HG02798 (cell line): ENCODE results near the gene PIAS4.

Source experiments
- ATAC-seq: cut with Tn5 transposase; IDR thresholded peaks from one replicate; pipeline ENCODE4 v1.9.1; 2021; ENCODE audit warnings: mild to moderate bottlenecking; ENCODE audit not compliant: unreplicated experiment, poor library complexity

PIAS4 gene

GRCh38 chr19:4016903-4017638, 9.5 kb downstream of the PIAS4 start:
- no peak for ATAC-seq

DNA sequence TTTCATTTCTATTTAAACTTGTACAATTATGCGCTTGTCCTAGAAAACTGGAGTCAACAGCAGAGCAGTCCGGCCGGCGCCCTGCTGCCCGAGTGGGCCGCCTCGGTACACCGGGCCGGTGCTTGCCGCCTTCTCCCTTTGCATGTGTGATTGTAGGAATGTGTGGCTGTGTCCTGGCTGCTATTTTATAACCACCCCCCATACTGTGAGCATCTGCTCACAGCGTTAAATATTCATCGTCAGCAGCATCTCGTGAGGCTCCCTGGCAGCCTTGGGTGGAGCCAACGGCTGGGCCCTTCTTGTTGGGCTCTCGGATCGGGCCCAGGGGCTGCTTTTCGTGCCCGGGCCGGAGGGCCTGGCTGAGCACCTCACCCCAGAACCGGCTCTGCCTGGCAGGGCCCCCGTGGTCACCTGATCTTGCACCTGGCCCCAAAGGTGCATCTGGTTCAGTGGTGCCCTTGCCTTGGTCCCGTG, 10.6 kb downstream of the PIAS4 start:
- no peak for ATAC-seq

DNA sequence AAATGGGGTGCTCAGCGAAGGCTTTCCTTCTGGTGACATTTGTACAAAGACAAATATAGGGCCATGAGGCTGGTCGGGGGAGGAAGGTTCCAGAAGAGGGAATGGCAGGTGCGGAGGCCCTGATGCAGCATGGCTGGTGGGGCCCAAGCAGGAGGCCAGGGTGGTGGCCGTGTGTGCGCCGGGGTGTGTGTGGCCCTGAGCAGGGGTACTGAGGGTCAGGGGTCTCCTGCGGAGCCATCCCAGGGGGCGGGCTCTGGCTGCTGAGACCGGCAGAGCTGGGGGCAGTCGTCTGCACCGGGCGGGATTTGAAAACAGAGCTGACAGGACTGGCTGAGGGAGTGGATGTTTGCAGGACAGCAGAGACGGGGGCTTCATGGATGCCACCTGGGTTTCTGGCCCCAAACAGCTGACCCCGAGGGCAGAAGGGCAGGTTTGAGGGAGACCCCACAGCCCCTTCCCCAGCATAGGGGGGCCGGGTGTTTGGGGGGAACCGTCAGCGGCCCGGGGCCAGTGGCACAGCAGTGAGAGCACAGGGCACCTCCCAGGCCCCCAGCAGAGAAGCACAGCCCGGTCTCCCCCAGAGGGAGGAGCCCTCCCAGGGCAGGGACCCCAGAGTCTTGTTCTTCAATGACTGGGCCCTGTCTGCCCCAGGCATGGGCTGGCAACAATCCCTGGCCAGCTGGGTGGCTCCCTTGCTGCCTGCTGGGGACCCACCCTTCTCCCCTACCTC, 11.4 kb downstream of the PIAS4 start:
- no peak for ATAC-seq

- no peak for ATAC-seq
Measured at GRCh38 chr19:4019578-4019977, 12.0 kb downstream of the PIAS4 start.

DNA sequence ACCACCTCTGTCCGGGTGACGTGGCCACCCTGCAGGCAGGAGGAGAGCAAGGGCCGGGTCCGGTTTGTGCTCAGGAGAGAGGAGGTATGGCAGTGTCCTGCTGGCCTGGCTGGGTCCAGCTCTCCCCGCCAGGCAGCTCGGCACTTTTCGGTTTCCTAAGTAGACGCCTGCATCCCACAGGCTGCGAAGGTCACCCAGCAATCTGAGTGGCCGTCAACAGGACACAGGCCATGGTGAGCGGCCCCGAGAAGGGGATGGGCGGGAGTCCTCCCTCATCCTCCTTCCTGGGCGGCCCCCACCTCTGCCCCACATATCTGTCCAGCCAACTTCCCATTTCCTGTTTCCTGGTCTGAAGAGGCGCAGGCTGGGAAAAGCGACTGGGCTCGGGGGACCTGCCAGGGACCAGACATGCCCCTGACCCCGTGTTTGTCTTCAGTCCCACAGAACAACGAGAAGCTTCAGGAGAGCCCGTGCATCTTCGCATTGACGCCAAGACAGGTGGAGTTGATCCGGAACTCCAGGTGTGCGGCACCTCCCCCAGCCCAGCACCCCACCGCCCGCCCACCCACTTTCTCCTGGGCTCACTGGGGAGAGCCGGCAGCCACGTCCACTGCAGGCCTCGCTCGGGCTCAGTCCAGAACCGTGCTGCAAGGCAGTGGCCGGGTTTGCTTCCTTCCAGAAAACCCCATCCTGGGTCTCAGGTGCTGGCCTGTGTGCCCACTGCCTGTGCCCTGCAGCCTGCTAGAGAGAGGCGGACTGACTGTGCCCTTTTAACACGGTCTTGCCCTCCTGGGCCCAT, 16.3 kb downstream of the PIAS4 start:
- no peak for ATAC-seq

DNA sequence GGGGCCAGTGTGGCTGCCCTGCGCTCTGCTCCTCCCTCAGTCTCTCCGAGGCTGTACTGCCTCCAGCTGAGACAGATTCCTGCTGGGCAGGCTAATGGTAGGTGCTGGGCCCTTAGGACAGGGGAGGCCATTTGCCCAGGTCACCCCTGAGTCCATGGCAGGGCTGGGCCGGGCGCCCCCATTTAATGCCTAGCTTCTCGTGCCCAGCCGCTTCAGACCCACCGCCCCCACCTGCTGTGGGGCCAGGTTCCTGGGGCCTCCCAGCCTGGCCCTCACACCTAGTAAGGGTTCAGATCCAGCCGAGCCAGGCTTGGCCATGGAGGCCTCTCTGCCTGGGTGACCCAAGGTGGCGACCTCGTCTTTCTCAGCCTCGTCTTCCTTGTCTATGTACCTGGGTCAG, 17.8 kb downstream of the PIAS4 start:
- ATAC-seq = no peak

DNA sequence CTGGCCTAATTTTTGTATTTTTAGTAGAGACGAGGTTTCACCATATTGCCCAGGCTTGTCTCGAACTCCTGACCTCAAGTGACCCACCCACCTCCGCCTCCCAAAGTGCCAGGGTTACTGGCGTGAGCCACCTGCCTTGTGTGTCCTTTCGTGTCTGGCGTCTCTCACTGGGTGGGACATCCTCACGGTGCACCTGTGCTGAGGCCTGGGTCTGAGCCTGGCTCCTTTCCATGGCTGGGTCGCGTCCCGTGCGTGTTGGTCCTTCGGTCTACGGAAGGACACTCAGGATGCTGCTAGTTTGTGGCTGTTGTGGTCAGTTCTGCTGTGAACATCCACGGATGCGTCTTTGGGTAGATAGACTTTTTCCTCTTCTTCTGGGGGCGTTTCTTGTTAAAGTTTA, 19.6 kb downstream of the PIAS4 start:
- ATAC-seq = no peak

- no peak for ATAC-seq
Measured at GRCh38 chr19:4028334-4029246, 21.1 kb downstream of the PIAS4 start.

DNA sequence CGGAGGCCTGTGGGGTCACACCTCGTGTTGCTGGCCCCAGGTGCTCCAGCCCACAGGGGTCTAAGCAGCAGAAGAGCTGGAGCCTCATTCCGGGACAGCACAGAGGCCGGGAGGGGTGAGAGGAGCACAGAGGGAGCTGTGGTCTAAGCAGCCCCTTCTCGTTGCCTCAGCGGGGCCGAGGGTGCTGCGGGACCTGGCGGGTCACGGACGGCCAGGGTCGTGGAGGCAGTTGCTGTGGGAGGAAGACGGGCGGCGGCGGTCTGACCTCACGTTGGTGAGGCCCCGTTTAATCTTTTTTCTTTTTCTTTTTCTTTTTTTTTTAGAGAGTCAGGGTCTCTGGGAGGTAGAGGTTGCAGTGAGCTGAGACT, 21.7 kb downstream of the PIAS4 start:
- ATAC-seq = no peak

GRCh38 chr19:4030552-4030951, 23.0 kb downstream of the PIAS4 start:
- no peak for ATAC-seq

- ATAC-seq = no peak
Measured at GRCh38 chr19:4030981-4031380, 23.4 kb downstream of the PIAS4 start.

GRCh38 chr19:4031420-4031819, 23.9 kb downstream of the PIAS4 start:
- no peak for ATAC-seq

GRCh38 chr19:4032436-4032835, 24.9 kb downstream of the PIAS4 start:
- ATAC-seq = no peak

DNA sequence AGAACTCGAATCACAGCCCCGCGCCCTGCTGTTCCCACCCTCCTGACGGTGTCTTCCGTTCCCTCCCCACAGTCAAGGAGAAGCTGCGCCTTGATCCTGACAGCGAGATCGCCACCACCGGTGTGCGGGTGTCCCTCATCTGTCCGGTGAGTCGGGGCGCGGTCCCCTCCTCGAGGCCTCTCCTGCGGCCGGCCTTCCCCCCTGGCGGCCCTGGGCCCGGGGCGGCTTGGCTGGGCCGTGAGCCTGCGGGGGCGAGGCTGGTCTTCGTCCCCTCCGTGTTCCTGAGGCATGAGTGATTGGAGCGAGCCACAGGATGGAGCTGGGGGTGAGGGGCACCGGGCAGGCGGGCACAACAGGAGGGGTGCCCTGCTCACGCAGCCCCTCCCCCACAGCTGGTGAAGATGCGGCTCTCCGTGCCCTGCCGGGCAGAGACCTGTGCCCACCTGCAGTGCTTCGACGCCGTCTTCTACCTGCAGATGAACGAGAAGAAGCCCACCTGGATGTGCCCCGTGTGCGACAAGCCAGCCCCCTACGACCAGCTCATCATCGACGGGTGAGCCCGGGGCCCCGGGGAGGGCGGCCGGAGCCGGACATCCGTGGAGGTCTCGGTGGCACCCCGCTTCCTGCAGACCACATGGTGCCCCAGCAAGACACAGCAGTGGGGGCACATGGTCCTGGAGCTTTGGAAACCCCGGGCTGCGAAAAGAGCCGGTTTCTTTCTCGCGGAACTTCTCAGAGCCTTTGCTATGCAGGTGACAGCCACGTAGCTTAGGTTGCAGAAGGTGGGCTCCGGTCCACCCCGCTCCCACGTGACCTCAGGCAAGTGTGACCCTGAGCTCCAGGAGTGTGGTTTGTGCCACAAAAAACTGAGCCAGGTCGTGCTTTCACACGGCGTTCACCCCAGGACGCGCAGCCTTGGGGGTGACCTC, 25.8 kb downstream of the PIAS4 start:
- no peak for ATAC-seq

GRCh38 chr19:4034048-4035017, 26.8 kb downstream of the PIAS4 start:
- ATAC-seq = no peak

DNA sequence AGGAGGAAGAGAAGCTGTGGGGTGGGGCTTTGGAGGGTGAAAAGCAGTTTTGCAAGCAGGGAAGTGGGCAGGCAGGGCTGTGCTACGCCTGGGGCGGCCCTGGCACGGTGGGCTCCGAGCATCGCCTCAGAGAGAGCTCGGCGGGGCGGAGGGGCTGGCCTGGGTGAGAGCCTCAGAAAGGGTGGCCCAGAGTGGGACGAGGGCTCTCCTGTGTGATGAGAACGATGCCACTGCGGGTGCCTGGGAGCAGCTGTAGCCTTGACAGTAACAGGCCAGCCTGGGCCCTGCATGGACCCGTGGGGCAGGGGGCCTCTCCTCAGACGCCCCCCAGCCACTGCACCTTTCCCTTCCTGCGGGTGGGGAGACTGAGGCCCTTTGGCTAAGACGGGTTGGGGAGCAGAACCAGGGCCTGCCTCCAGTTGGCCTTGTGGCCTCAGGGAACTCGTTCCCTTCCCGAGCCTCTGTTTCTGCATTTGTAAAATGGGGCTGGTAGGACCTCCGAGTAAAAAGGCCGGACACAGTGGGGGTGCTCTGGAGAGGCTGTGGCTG, 27.6 kb downstream of the PIAS4 start:
- no peak for ATAC-seq

- no peak for ATAC-seq
Measured at GRCh38 chr19:4035582-4035981, 28.0 kb downstream of the PIAS4 start.
